WTC11 (cell line): ENCODE data around the gene MEX3D.

ENCODE experiments used
- ATF2 ChIP-seq: sonication (generic); formaldehyde crosslinking; IDR thresholded peaks from 2 replicates; pipeline ENCODE4 v1.8.1; 2022; ENCODE audit warnings: low read depth, missing genetic modification reagents, borderline replicate concordance
- CTCF ChIP-seq: fragments of 200-600 bp; IDR thresholded peaks from 2 replicates; pipeline ENCODE4 v1.8.0; 2022; ENCODE audit warnings: antibody characterized with exemption
- IRF1 ChIP-seq: sonication (generic); formaldehyde crosslinking; IDR thresholded peaks from 2 replicates; pipeline ENCODE4 v1.8.0; 2023; ENCODE audit warnings: missing genetic modification reagents
- SOX15 ChIP-seq: fragments of 250-450 bp; sonication (Bioruptor Pico); IDR thresholded peaks from 2 replicates; pipeline ENCODE4 v1.9.0; 2021; ENCODE audit warnings: mild to moderate bottlenecking
- STAT6 ChIP-seq: sonication (generic); formaldehyde crosslinking; conservative IDR thresholded peaks from 2 replicates; pipeline ENCODE4 v1.8.1; 2023; ENCODE audit warnings: mild to moderate bottlenecking, low read depth, missing genetic modification reagents, moderate library complexity
- TCF7 ChIP-seq: sonication (generic); formaldehyde crosslinking; IDR thresholded peaks from 2 replicates; pipeline ENCODE4 v1.8.0; 2022; ENCODE audit warnings: mild to moderate bottlenecking, low read depth, missing genetic modification reagents, moderate library complexity
- TEAD4 ChIP-seq: sonication (generic); formaldehyde crosslinking; IDR thresholded peaks from 2 replicates; pipeline ENCODE4 v1.8.0; 2022; ENCODE audit warnings: mild to moderate bottlenecking, missing genetic modification reagents
- ZSCAN18 ChIP-seq: fragments of 250-450 bp; sonication (Bioruptor Pico); IDR thresholded peaks from 2 replicates; pipeline ENCODE4 v2.1.2; 2022; ENCODE audit warnings: mild to moderate bottlenecking, moderate library complexity

- TF ChIP-seq TEAD4 (no peak), ATF2 (CRISPR knock-in tag) (no peak), CTCF (no peak), STAT6 (CRISPR knock-in tag) (no peak), SOX15 (CRISPR knock-in tag) (no peak), TCF7 (CRISPR knock-in tag) (no peak), ZSCAN18 (CRISPR knock-in tag) (no peak), IRF1 (CRISPR knock-in tag) (no peak)
Observed at GRCh38 chr19:1611353-1611752, 43.2 kb upstream of the MEX3D start.
